Measurements from ENCODE around the gene APBA1.

The APBA1 gene

GRCh38 chr9:69519470-69520240, 152.5 kb downstream of the APBA1 start:
- no peak for DNase-seq (ENCODE audit: low read depth)

- DNase-seq (ENCODE audit: low read depth): no peak
Measured at GRCh38 chr9:69516353-69517322, 155.5 kb downstream of the APBA1 start.

- no peak for DNase-seq (ENCODE audit: low read depth)
Measured at GRCh38 chr9:69515810-69516209, 156.4 kb downstream of the APBA1 start.

- no peak for DNase-seq (ENCODE audit: low read depth)
Measured at GRCh38 chr9:69513141-69513820, 158.9 kb downstream of the APBA1 start.

- no peak for DNase-seq (ENCODE audit: low read depth)
Measured at GRCh38 chr9:69504058-69504457, 168.1 kb downstream of the APBA1 start.

GRCh38 chr9:69502671-69503301, 169.4 kb downstream of the APBA1 start:
- DNase-seq (ENCODE audit: low read depth): no peak

- DNase-seq (ENCODE audit: low read depth): no peak
Measured at GRCh38 chr9:69500896-69501295, 171.3 kb downstream of the APBA1 start.

GRCh38 chr9:69499959-69500358, 172.2 kb downstream of the APBA1 start:
- DNase-seq (ENCODE audit: low read depth): no peak

- DNase-seq (ENCODE audit: low read depth): no peak
Measured at GRCh38 chr9:69499407-69499806, 172.8 kb downstream of the APBA1 start.

- DNase-seq (ENCODE audit: low read depth): no peak
Measured at GRCh38 chr9:69498470-69498869, 173.7 kb downstream of the APBA1 start.

- no peak for DNase-seq (ENCODE audit: low read depth)
Measured at GRCh38 chr9:69497816-69498215, 174.4 kb downstream of the APBA1 start.

- DNase-seq (ENCODE audit: low read depth): no peak
Measured at GRCh38 chr9:69496846-69497450, 175.2 kb downstream of the APBA1 start.

GRCh38 chr9:69495296-69495695, 176.9 kb downstream of the APBA1 start:
- no peak for DNase-seq (ENCODE audit: low read depth)

GRCh38 chr9:69494763-69495162, 177.4 kb downstream of the APBA1 start:
- no peak for DNase-seq (ENCODE audit: low read depth)

GRCh38 chr9:69494208-69494607, 178.0 kb downstream of the APBA1 start:
- DNase-seq (ENCODE audit: low read depth): no peak

GRCh38 chr9:69486498-69486897, 185.7 kb downstream of the APBA1 start:
- no peak for DNase-seq (ENCODE audit: low read depth)

- no peak for DNase-seq (ENCODE audit: low read depth)
Measured at GRCh38 chr9:69485466-69485865, 186.7 kb downstream of the APBA1 start.

GRCh38 chr9:69483886-69484422, 188.2 kb downstream of the APBA1 start:
- DNase-seq (ENCODE audit: low read depth): no peak

GRCh38 chr9:69476797-69477196, 195.4 kb downstream of the APBA1 start:
- no peak for DNase-seq (ENCODE audit: low read depth)

- no peak for DNase-seq (ENCODE audit: low read depth)
Measured at GRCh38 chr9:69476016-69476415, 196.2 kb downstream of the APBA1 start.

- DNase-seq (ENCODE audit: low read depth): no peak
Measured at GRCh38 chr9:69474821-69475220, 197.3 kb downstream of the APBA1 start.

Data from stimulated activated CD8-positive, alpha-beta memory T cell treated with anti-CD3 and anti-CD28 coated beads, Interleukin-4, amount 100 ng/mL, for 24 hours (primary cell).